Breast epithelium (tissue), 3 donors: Measurements from ENCODE around the gene JPH3.

Experiments used
- POLR2A ChIP-seq: fragments of 450-650 bp; IDR thresholded peaks from one replicate; pipeline ENCODE4 v1.6.1; 2016; ENCODE audit warnings: antibody characterized with exemption, mild to moderate bottlenecking, moderate library complexity
- POLR2AphosphoS5 ChIP-seq, 3 donors: sonication (generic); formaldehyde crosslinking; IDR thresholded peaks; one replicate each; pipeline ENCODE4 v1.6.1; 2017; ENCODE audit warnings: antibody characterized with exemption in 3 of 3
- TF ChIP-seq, protein P1 (sequence below), 3 donors: fragments of 450-650 bp; IDR thresholded peaks; one replicate each; pipeline ENCODE4 v1.5.1; 2016 to 2017; ENCODE audit warnings: antibody characterized with exemption in 3 of 3, mild to moderate bottlenecking in 3 of 3, moderate library complexity in 3 of 3

GRCh38 chr16:87665193-87665592, 62.9 kb downstream of the JPH3 start:
- TF ChIP-seq POLR2A = no peak
- TF ChIP-seq, protein P1, sequence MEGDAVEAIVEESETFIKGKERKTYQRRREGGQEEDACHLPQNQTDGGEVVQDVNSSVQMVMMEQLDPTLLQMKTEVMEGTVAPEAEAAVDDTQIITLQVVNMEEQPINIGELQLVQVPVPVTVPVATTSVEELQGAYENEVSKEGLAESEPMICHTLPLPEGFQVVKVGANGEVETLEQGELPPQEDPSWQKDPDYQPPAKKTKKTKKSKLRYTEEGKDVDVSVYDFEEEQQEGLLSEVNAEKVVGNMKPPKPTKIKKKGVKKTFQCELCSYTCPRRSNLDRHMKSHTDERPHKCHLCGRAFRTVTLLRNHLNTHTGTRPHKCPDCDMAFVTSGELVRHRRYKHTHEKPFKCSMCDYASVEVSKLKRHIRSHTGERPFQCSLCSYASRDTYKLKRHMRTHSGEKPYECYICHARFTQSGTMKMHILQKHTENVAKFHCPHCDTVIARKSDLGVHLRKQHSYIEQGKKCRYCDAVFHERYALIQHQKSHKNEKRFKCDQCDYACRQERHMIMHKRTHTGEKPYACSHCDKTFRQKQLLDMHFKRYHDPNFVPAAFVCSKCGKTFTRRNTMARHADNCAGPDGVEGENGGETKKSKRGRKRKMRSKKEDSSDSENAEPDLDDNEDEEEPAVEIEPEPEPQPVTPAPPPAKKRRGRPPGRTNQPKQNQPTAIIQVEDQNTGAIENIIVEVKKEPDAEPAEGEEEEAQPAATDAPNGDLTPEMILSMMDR (IDR thresholded peaks at IDR 0.05) = no peak
- no peak for TF ChIP-seq POLR2AphosphoS5 (IDR thresholded peaks at IDR 0.05)
